Osteocyte (in vitro differentiated cells): ENCODE measurements around the gene WDR88. TPM values are rescaled to one million over a fixed set of nuclear protein-coding genes. Genes with fewer than 3 reads are reported as not detected.

Source experiments
- DNase-seq: peaks from one replicate; pipeline ENCODE4 v3.0.0; 2021; ENCODE audit warnings: mixed read lengths; ENCODE audit not compliant: unreplicated experiment; ENCODE audit errors: extremely low spot score
- H3K27ac Mint-ChIP-seq: one replicate; pipeline ENCODE4 v1.8.0; 2021; ENCODE audit warnings: mild to moderate bottlenecking, mixed read lengths; ENCODE audit not compliant: unreplicated experiment
- H3K27me3 Mint-ChIP-seq: one replicate; pipeline ENCODE4 v1.8.0; 2021; ENCODE audit warnings: mixed read lengths; ENCODE audit not compliant: unreplicated experiment
- H3K36me3 Mint-ChIP-seq: one replicate; pipeline ENCODE4 v1.8.0; 2021; ENCODE audit warnings: mixed read lengths; ENCODE audit not compliant: unreplicated experiment
- H3K4me1 Mint-ChIP-seq: one replicate; pipeline ENCODE4 v1.8.0; 2021; ENCODE audit warnings: mixed read lengths; ENCODE audit not compliant: unreplicated experiment
- H3K4me3 Mint-ChIP-seq: one replicate; pipeline ENCODE4 v1.8.0; 2021; ENCODE audit warnings: mild to moderate bottlenecking, moderate library complexity, mixed read lengths; ENCODE audit not compliant: unreplicated experiment
- H3K9me3 Mint-ChIP-seq: one replicate; pipeline ENCODE4 v1.8.0; 2021; ENCODE audit warnings: mixed read lengths; ENCODE audit not compliant: unreplicated experiment
- CTCF ChIP-seq: fragments of 200-600 bp; sonication (generic); IDR thresholded peaks from 2 replicates; pipeline ENCODE4 v1.5.0; 2021; ENCODE audit warnings: antibody characterized with exemption, mild to moderate bottlenecking, moderate library complexity
- total RNA-seq: library from RNA; stranded (reverse); gene quantifications from 2 replicates; pipeline ENCODE4 v1.2.1, GENCODE V29; 2021

Gene WDR88
- total RNA-seq, 1 donor from 2014 or later, result not detected

- Mint-ChIP-seq H3K4me1 (no peaks in the 10 kb centered on the region), H3K36me3 (peaks cover 22% of the 10 kb centered on the region), H3K9me3 (no peaks in the 10 kb centered on the region), H3K27me3 (no peaks in the 10 kb centered on the region), H3K4me3 (no peak overlapping the region), H3K27ac (no peak overlapping the region)
- DNase-seq, result no peak
- TF ChIP-seq CTCF, result no peak
Measured at GRCh38 chr19:33129901-33130300, 2.0 kb upstream of the WDR88 start.

GRCh38 chr19:33130433-33130832, 1.5 kb upstream of the WDR88 start:
- Mint-ChIP-seq H3K4me1 (no peaks in the 10 kb centered on the region), H3K27me3 (no peaks in the 10 kb centered on the region)

GRCh38 chr19:33132425-33132824, 511 bp downstream of the WDR88 start:
- no peaks in the 10 kb centered on the region for H3K27me3 Mint-ChIP-seq
- H3K36me3 Mint-ChIP-seq, result peaks cover 16% of the 10 kb centered on the region
- no peak overlapping the region for H3K4me3 Mint-ChIP-seq
- no peak overlapping the region for H3K27ac Mint-ChIP-seq
- no peaks in the 10 kb centered on the region for H3K4me1 Mint-ChIP-seq
- no peaks in the 10 kb centered on the region for H3K9me3 Mint-ChIP-seq
- peak; percentile 30 for TF ChIP-seq CTCF
- DNase-seq, result no peak

More at GRCh38 chr19:33130433-33130832, 1.5 kb upstream of the WDR88 start:
- H3K9me3 Mint-ChIP-seq, result no peaks in the 10 kb centered on the region
- no peak for DNase-seq
- no peak overlapping the region for H3K27ac Mint-ChIP-seq
- H3K36me3 Mint-ChIP-seq, result peaks cover 21% of the 10 kb centered on the region
- no peak for TF ChIP-seq CTCF
- no peak overlapping the region for H3K4me3 Mint-ChIP-seq

GRCh38 chr19:33133438-33134031, 1.6 kb downstream of the WDR88 start:
- DNase-seq, result no peak
- H3K4me1 Mint-ChIP-seq, result no peaks in the 10 kb centered on the region
- peaks cover 12% of the 10 kb centered on the region for H3K36me3 Mint-ChIP-seq
- H3K27ac Mint-ChIP-seq, result no peak overlapping the region
- H3K27me3 Mint-ChIP-seq, result no peaks in the 10 kb centered on the region
- H3K4me3 Mint-ChIP-seq, result no peak overlapping the region
- no peaks in the 10 kb centered on the region for H3K9me3 Mint-ChIP-seq
- TF ChIP-seq CTCF, result no peak

GRCh38 chr19:33134571-33135041, 2.7 kb downstream of the WDR88 start:
- Mint-ChIP-seq H3K27me3 (no peaks in the 10 kb centered on the region), H3K4me1 (no peaks in the 10 kb centered on the region), H3K9me3 (no peaks in the 10 kb centered on the region), H3K36me3 (peaks cover 9% of the 10 kb centered on the region), H3K27ac (no peak overlapping the region), H3K4me3 (no peak overlapping the region)
- TF ChIP-seq CTCF, result no peak
- DNase-seq, result no peak
